H9 (cell line): Measurements from ENCODE around the gene SHISA7. TPM values are rescaled to one million over a fixed set of nuclear protein-coding genes. Genes with fewer than 3 reads are reported as not detected.
A peak's percentile ranks its signal among the peaks of the same experiment; 100 is the strongest.

ENCODE experiments used
- DNase-seq: peaks from one replicate; pipeline ENCODE4 v3.0.0-alpha.2; 2017
- H2AFZ ChIP-seq: one replicate; pipeline ENCODE4 v1.6.1; 2013; ENCODE audit warnings: mild to moderate bottlenecking, low read length, control low read depth, moderate library complexity
- H2AK5ac ChIP-seq: 2 replicates; pipeline ENCODE4 v1.6.1; 2013; ENCODE audit warnings: low read length, control low read depth, mixed read lengths; ENCODE audit not compliant: insufficient read length
- H2BK120ac ChIP-seq: one replicate; pipeline ENCODE4 v1.6.1; 2013; ENCODE audit warnings: low read depth, mild to moderate bottlenecking, low read length, control low read depth, inconsistent platforms; ENCODE audit not compliant: poor library complexity, severe bottlenecking
- H2BK12ac ChIP-seq: 2 replicates; pipeline ENCODE4 v1.6.1; 2013; ENCODE audit warnings: low read length, control low read depth, mixed read lengths, low read depth; ENCODE audit not compliant: insufficient read length
- H2BK15ac ChIP-seq: 2 replicates; pipeline ENCODE4 v1.6.1; 2013; ENCODE audit warnings: low read depth, low read length, control low read depth
- H2BK20ac ChIP-seq: one replicate; pipeline ENCODE4 v1.6.1; 2013; ENCODE audit warnings: low read depth, mild to moderate bottlenecking, low read length, control low read depth, inconsistent platforms; ENCODE audit not compliant: poor library complexity, severe bottlenecking
- H2BK5ac ChIP-seq: 2 replicates; pipeline ENCODE4 v1.6.1; 2013; ENCODE audit warnings: low read length, control low read depth, mixed read lengths; ENCODE audit not compliant: insufficient read length
- H3K14ac ChIP-seq: 2 replicates; pipeline ENCODE4 v1.6.1; 2013; ENCODE audit warnings: low read length, control low read depth; ENCODE audit not compliant: insufficient read depth
- H3K18ac ChIP-seq: 2 replicates; pipeline ENCODE4 v1.6.1; 2013; ENCODE audit warnings: low read depth, mild to moderate bottlenecking, mixed read lengths, low read length, control low read depth; ENCODE audit not compliant: insufficient read length
- H3K23ac ChIP-seq: 2 replicates; pipeline ENCODE4 v1.6.1; 2013; ENCODE audit warnings: low read length, control low read depth, mixed read lengths, low read depth; ENCODE audit not compliant: insufficient read length
- H3K23me2 ChIP-seq: 2 replicates; pipeline ENCODE4 v1.6.1; 2013; ENCODE audit warnings: low read depth, mild to moderate bottlenecking, mixed read lengths, low read length, control low read depth; ENCODE audit not compliant: insufficient read length, poor library complexity, severe bottlenecking
- H3K27ac ChIP-seq: 2 replicates; pipeline ENCODE4 v1.5.1; 2013; ENCODE audit warnings: low read length, control low read depth, mixed read lengths, low read depth; ENCODE audit not compliant: insufficient read length
- H3K27me3 ChIP-seq: 2 replicates; pipeline ENCODE4 v1.6.1; 2013; ENCODE audit warnings: low read length, control low read depth, inconsistent platforms; ENCODE audit not compliant: insufficient read depth
- H3K4ac ChIP-seq: 2 replicates; pipeline ENCODE4 v1.6.1; 2013; ENCODE audit warnings: low read depth, mild to moderate bottlenecking, control low read depth, inconsistent platforms, low read length, moderate library complexity
- H3K4me1 ChIP-seq: 2 replicates; pipeline ENCODE4 v1.6.1; 2013; ENCODE audit warnings: low read length, control low read depth, inconsistent platforms; ENCODE audit not compliant: insufficient read depth
- H3K4me2 ChIP-seq: 2 replicates; pipeline ENCODE4 v1.6.1; 2013; ENCODE audit warnings: low read length, control low read depth, mixed read lengths; ENCODE audit not compliant: insufficient read length, insufficient read depth
- H3K56ac ChIP-seq: 2 replicates; pipeline ENCODE4 v1.6.1; 2013; ENCODE audit warnings: low read depth, mild to moderate bottlenecking, mixed read lengths, low read length, control low read depth; ENCODE audit not compliant: insufficient read length
- H3K79me1 ChIP-seq: 2 replicates; pipeline ENCODE4 v1.6.1; 2013; ENCODE audit warnings: low read depth, mild to moderate bottlenecking, moderate library complexity, low read length, control low read depth, inconsistent platforms; ENCODE audit not compliant: insufficient read depth, poor library complexity, severe bottlenecking
- H3K79me2 ChIP-seq: 2 replicates; pipeline ENCODE4 v1.6.1; 2013; ENCODE audit warnings: low read length, control low read depth, inconsistent platforms; ENCODE audit not compliant: insufficient read depth
- H3K9ac ChIP-seq: 2 replicates; pipeline ENCODE4 v1.6.1; 2013; ENCODE audit warnings: low read length, control low read depth, mixed read lengths; ENCODE audit not compliant: insufficient read length; ENCODE audit errors: extremely low read depth
- H3K9me3 ChIP-seq: one replicate; pipeline ENCODE4 v1.6.1; 2013; ENCODE audit warnings: low read depth, low read length, inconsistent platforms; ENCODE audit not compliant: control insufficient read depth
- H3T11ph ChIP-seq: one replicate; pipeline ENCODE4 v1.6.1; 2013; ENCODE audit warnings: mild to moderate bottlenecking, low read length, control low read depth, inconsistent platforms
- H4K20me1 ChIP-seq: one replicate; pipeline ENCODE4 v1.6.1; 2013; ENCODE audit not compliant: control insufficient read depth, insufficient read length, insufficient read depth
- H4K5ac ChIP-seq: 2 replicates; pipeline ENCODE4 v1.6.1; 2013; ENCODE audit warnings: low read depth, mild to moderate bottlenecking, mixed read lengths, low read length, control low read depth; ENCODE audit not compliant: insufficient read length
- H4K8ac ChIP-seq: replicated peaks from 2 replicates; pipeline ENCODE4 v1.6.1; 2013; ENCODE audit warnings: low read length, control low read depth, mixed read lengths, low read depth; ENCODE audit not compliant: insufficient read length
- H4K91ac ChIP-seq: 2 replicates; pipeline ENCODE4 v1.6.1; 2013; ENCODE audit warnings: low read depth, mild to moderate bottlenecking, moderate library complexity, mixed read lengths, low read length, control low read depth; ENCODE audit not compliant: insufficient read length
- H3K27ac Mint-ChIP-seq, 3 experiments: 2 replicates in 2 of 3; 3 replicates in 1 of 3; pipeline ENCODE4 v1.8.0; 2020 to 2021; ENCODE audit warnings: mixed read lengths in 3 of 3, mild to moderate bottlenecking in 1 of 3, moderate library complexity in 1 of 3
- H3K27me3 Mint-ChIP-seq: 2 replicates; pipeline ENCODE4 v1.8.0; 2021; ENCODE audit warnings: low read depth, mild to moderate bottlenecking, moderate library complexity, mixed read lengths
- H3K36me3 Mint-ChIP-seq, 3 experiments: 2 replicates in 2 of 3; 3 replicates in 1 of 3; pipeline ENCODE4 v1.8.0; 2020 to 2021; ENCODE audit warnings: low read depth in 3 of 3, mixed read lengths in 3 of 3; ENCODE audit not compliant: insufficient read depth in 1 of 3
- H3K4me1 Mint-ChIP-seq, 2 experiments: 2 replicates each; pipeline ENCODE4 v1.8.0; 2020; ENCODE audit warnings: mixed read lengths in 2 of 2
- H3K4me3 Mint-ChIP-seq, 2 experiments: 2 replicates in 1 of 2; 3 replicates in 1 of 2; pipeline ENCODE4 v1.8.0; 2020 to 2021; ENCODE audit warnings: mild to moderate bottlenecking in 2 of 2, mixed read lengths in 2 of 2, moderate library complexity in 1 of 2
- H3K9me3 Mint-ChIP-seq, 2 experiments: 2 replicates in 1 of 2; 3 replicates in 1 of 2; pipeline ENCODE4 v1.8.0; 2020; ENCODE audit warnings: mild to moderate bottlenecking in 2 of 2, mixed read lengths in 2 of 2, moderate library complexity in 1 of 2
- WGBS: extraction: QIAGEN DNeasy Blood & Tissue Kit; methylation state at CpG from one replicate; pipeline ENCODE4 v1.1.7; 2013; ENCODE audit warnings: missing lambda C conversion rate, low lambda C conversion rate, mixed read lengths; ENCODE audit not compliant: insufficient read length; ENCODE audit errors: extremely low coverage; 5-methylcytosine and 5-hydroxymethylcytosine counted together
- total RNA-seq: library from RNA; stranded (reverse); gene quantifications from 2 replicates; pipeline ENCODE4 v1.2.1, GENCODE V29; 2021
- TF ChIP-seq, protein P1 (sequence below): fragments of 200-600 bp; sonication (generic); conservative IDR thresholded peaks from 3 replicates; pipeline ENCODE4 v1.8.0; 2021; ENCODE audit warnings: antibody characterized with exemption, mild to moderate bottlenecking

The SHISA7 gene
- total RNA-seq, 1 experiment from 2014 or later = 0.31 TPM

DNA sequence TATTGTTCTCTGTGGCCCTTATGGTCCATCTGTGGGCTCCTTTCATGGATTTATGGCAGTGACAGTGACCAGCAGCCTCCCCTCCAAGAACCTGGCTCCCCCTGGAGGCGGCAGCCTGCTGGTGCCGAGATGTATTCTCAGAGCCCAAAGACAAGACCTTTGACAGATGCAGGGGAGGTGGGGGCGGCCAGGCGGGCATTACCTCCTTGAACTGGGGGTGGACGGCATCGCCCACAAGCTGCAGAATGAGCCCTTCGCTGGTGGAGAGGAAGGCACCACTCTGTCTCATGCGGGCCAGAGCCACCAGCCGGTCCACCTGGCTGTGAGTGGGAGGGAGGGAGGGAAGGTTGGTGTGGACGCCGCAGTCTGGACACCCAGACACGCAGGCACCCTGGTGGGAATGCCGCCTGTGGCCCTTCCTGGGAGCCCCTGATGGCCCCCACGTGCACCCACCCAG lies 11.7 kb upstream of the SHISA7 start:
- Histone ChIP-seq H3K4me2 (no peak overlapping the region), H3K9ac (no peak overlapping the region), H2AK5ac (no peak overlapping the region), H2BK15ac (no peak overlapping the region), H4K5ac (no peak overlapping the region), H3K79me2 (0 out of 2 replicates have a peak, but pooled peaks cover 3% of the 10 kb centered on the region), H2BK120ac (no peak overlapping the region), H2BK20ac (no peak overlapping the region), H3K56ac (no peak overlapping the region), H4K8ac (no peak overlapping the region), H3K18ac (no peak overlapping the region), H3K4ac (no peak overlapping the region), H3K23me2 (peaks cover 4% of the 10 kb centered on the region), H4K20me1 (no peaks in the 10 kb centered on the region), H3K14ac (no peak overlapping the region), H3T11ph (no peak overlapping the region), H2AFZ (no peak overlapping the region), H3K27me3 (peaks cover 11% of the 10 kb centered on the region; the same call in 1 of the 2 replicates), H3K4me1 (0 out of 2 replicates have a peak, but pooled peaks cover 4% of the 10 kb centered on the region), H3K27ac (no peak overlapping the region), H3K9me3 (no peaks in the 10 kb centered on the region), H3K23ac (no peak overlapping the region), H4K91ac (no peak overlapping the region), H2BK12ac (no peak overlapping the region), H2BK5ac (no peak overlapping the region), H3K79me1 (no peaks in the 10 kb centered on the region)
- H3K4me3 Mint-ChIP-seq = peak overlapping the region in 1 of 2 experiments; percentile 60; a peak in 1 of 5 replicates
- TF ChIP-seq, protein P1, sequence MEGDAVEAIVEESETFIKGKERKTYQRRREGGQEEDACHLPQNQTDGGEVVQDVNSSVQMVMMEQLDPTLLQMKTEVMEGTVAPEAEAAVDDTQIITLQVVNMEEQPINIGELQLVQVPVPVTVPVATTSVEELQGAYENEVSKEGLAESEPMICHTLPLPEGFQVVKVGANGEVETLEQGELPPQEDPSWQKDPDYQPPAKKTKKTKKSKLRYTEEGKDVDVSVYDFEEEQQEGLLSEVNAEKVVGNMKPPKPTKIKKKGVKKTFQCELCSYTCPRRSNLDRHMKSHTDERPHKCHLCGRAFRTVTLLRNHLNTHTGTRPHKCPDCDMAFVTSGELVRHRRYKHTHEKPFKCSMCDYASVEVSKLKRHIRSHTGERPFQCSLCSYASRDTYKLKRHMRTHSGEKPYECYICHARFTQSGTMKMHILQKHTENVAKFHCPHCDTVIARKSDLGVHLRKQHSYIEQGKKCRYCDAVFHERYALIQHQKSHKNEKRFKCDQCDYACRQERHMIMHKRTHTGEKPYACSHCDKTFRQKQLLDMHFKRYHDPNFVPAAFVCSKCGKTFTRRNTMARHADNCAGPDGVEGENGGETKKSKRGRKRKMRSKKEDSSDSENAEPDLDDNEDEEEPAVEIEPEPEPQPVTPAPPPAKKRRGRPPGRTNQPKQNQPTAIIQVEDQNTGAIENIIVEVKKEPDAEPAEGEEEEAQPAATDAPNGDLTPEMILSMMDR = peak; percentile 74
- H3K27me3 Mint-ChIP-seq = peaks cover 27% of the 10 kb centered on the region
- no peak overlapping the region for H3K27ac Mint-ChIP-seq
- peak; percentile 73 for DNase-seq
- peaks cover 4 to 26% of the 10 kb centered on the region in 2 experiments for H3K4me1 Mint-ChIP-seq
- WGBS = no CpG with 5 or more reads among the region's 14 CpGs
- H3K9me3 Mint-ChIP-seq = no peaks in the 10 kb centered on the region; a peak in 1 of 5 replicates
- H3K36me3 Mint-ChIP-seq = peaks cover 16 to 18% (median 16%) of the 10 kb centered on the region in 3 experiments; a peak in 6 of 7 replicates
